Mesenchymal stem cell (in vitro differentiated cells and primary cell): ENCODE data around the gene CARD18.

Experiments
- DNase-seq: peaks from one replicate; pipeline ENCODE4 v3.0.0-alpha.2; 2013
- H2AFZ ChIP-seq: one replicate; pipeline ENCODE4 v1.6.1; 2013; ENCODE audit warnings: low read depth, mild to moderate bottlenecking, control low read depth, inconsistent platforms, low read length, moderate library complexity
- H2AK5ac ChIP-seq: 2 replicates; pipeline ENCODE4 v1.6.1; 2013; ENCODE audit warnings: low read length, moderate library complexity, mild to moderate bottlenecking, inconsistent platforms; ENCODE audit not compliant: severe bottlenecking
- H2BK120ac ChIP-seq: one replicate; pipeline ENCODE4 v1.6.1; 2013; ENCODE audit warnings: low read depth, mild to moderate bottlenecking, inconsistent platforms, low read length, moderate library complexity
- H2BK12ac ChIP-seq, 2 experiments: one replicate each; pipeline ENCODE4 v1.6.1; 2013; ENCODE audit warnings: inconsistent platforms in 2 of 2, low read length in 2 of 2, mild to moderate bottlenecking in 2 of 2, moderate library complexity in 2 of 2, control low read depth in 1 of 2
- H2BK15ac ChIP-seq: one replicate; pipeline ENCODE4 v1.6.1; 2013; ENCODE audit warnings: mild to moderate bottlenecking, low read depth, inconsistent platforms; ENCODE audit not compliant: poor library complexity, severe bottlenecking
- H2BK5ac ChIP-seq: 2 replicates; pipeline ENCODE4 v1.6.1; 2013; ENCODE audit warnings: low read depth, mild to moderate bottlenecking, low read length, control low read depth, inconsistent platforms; ENCODE audit not compliant: poor library complexity, severe bottlenecking
- H3K14ac ChIP-seq, 2 experiments: one replicate each; pipeline ENCODE4 v1.6.1; 2013; ENCODE audit warnings: inconsistent platforms in 2 of 2, low read length in 2 of 2, control low read depth in 1 of 2, mild to moderate bottlenecking in 1 of 2, moderate library complexity in 1 of 2
- H3K18ac ChIP-seq, 2 experiments: one replicate each; pipeline ENCODE4 v1.6.1; 2013; ENCODE audit warnings: inconsistent platforms in 2 of 2, low read length in 2 of 2, control low read depth in 1 of 2, low read depth in 1 of 2, mild to moderate bottlenecking in 1 of 2
- H3K23ac ChIP-seq, 2 experiments: one replicate each; pipeline ENCODE4 v1.6.1; 2013; ENCODE audit warnings: inconsistent platforms in 2 of 2, low read length in 2 of 2, mild to moderate bottlenecking in 2 of 2, moderate library complexity in 2 of 2, control low read depth in 1 of 2
- H3K27ac ChIP-seq: 2 replicates; pipeline ENCODE4 v1.5.1; 2013; ENCODE audit warnings: mild to moderate bottlenecking, moderate library complexity, low read length, control low read depth, inconsistent platforms; ENCODE audit not compliant: poor library complexity, severe bottlenecking
- H3K27me3 ChIP-seq, 2 experiments: 2 replicates each; pipeline versions ENCODE4 v1.6.1 to v1.7.0; 2013; ENCODE audit warnings: low read length in 2 of 2, mild to moderate bottlenecking in 2 of 2, moderate library complexity in 2 of 2, control low read depth in 1 of 2, inconsistent platforms in 1 of 2; ENCODE audit not compliant: control insufficient read depth in 1 of 2, insufficient read depth in 1 of 2
- H3K36me3 ChIP-seq, 2 experiments: 2 replicates each; pipeline versions ENCODE4 v1.6.1 to v1.7.0; 2013; ENCODE audit warnings: low read length in 2 of 2, control low read depth in 1 of 2, inconsistent platforms in 1 of 2, low read depth in 1 of 2, mild to moderate bottlenecking in 1 of 2; ENCODE audit not compliant: insufficient read depth in 2 of 2, control insufficient read depth in 1 of 2
- H3K4ac ChIP-seq, 2 experiments: one replicate each; pipeline ENCODE4 v1.6.1; 2013; ENCODE audit warnings: inconsistent platforms in 2 of 2, low read length in 2 of 2, mild to moderate bottlenecking in 2 of 2, moderate library complexity in 2 of 2, control low read depth in 1 of 2, low read depth in 1 of 2
- H3K4me1 ChIP-seq: 2 replicates; pipeline ENCODE4 v1.6.1; 2013; ENCODE audit warnings: low read depth, low read length, control low read depth; ENCODE audit not compliant: control insufficient read depth, insufficient read depth
- H3K4me2 ChIP-seq: 2 replicates; pipeline ENCODE4 v1.6.1; 2013; ENCODE audit warnings: low read length, mild to moderate bottlenecking, inconsistent platforms; ENCODE audit not compliant: poor library complexity, severe bottlenecking
- H3K4me3 ChIP-seq, 2 experiments: 2 replicates each; pipeline versions ENCODE4 v1.5.1 to v1.7.0; 2013; ENCODE audit warnings: low read length in 2 of 2, mild to moderate bottlenecking in 2 of 2, control low read depth in 1 of 2, low read depth in 1 of 2; ENCODE audit not compliant: insufficient read depth in 1 of 2
- H3K79me1 ChIP-seq: replicated peaks from 2 replicates; pipeline ENCODE4 v1.6.1; 2013; ENCODE audit warnings: mild to moderate bottlenecking, control low read depth, low read length, inconsistent platforms; ENCODE audit not compliant: poor library complexity, severe bottlenecking
- H3K9ac ChIP-seq: 2 replicates; pipeline ENCODE4 v1.7.0; 2013; ENCODE audit warnings: mild to moderate bottlenecking, low read length, moderate library complexity
- H3K9me3 ChIP-seq: 2 replicates; pipeline ENCODE4 v1.7.0; 2013; ENCODE audit warnings: mild to moderate bottlenecking, low read length; ENCODE audit not compliant: control insufficient read depth
- H4K8ac ChIP-seq: one replicate; pipeline ENCODE4 v1.6.1; 2013; ENCODE audit warnings: inconsistent platforms, mild to moderate bottlenecking, low read length, moderate library complexity
- H4K91ac ChIP-seq: one replicate; pipeline ENCODE4 v1.6.1; 2013; ENCODE audit warnings: mild to moderate bottlenecking, low read length, inconsistent platforms
- WGBS: methylation state at CpG from one replicate; pipeline ENCODE4 v1.1.7; 2013; ENCODE audit warnings: mixed read lengths; 5-methylcytosine and 5-hydroxymethylcytosine counted together

The CARD18 gene

GRCh38 chr11:105110688-105111030, 28.9 kb downstream of the CARD18 start:
- no peak overlapping the region for H3K14ac ChIP-seq
- no peak overlapping the region for H2AK5ac ChIP-seq
- H3K79me1 ChIP-seq: no peaks in the 10 kb centered on the region
- H2BK12ac ChIP-seq: no peak overlapping the region
- 92% methylated on average over 2 of the region's 2 CpGs for WGBS
- no peaks in the 10 kb centered on the region for H3K4me1 ChIP-seq
- no peak overlapping the region for H3K4me3 ChIP-seq
- H3K9ac ChIP-seq: peak overlapping the region; percentile 51
- H2BK5ac ChIP-seq: no peak overlapping the region
- no peak overlapping the region for H3K4me2 ChIP-seq
- H3K18ac ChIP-seq: no peak overlapping the region
- no peak overlapping the region for H2BK15ac ChIP-seq
- no peak overlapping the region for H2AFZ ChIP-seq
- H3K23ac ChIP-seq: no peak overlapping the region
- no peaks in the 10 kb centered on the region for H3K36me3 ChIP-seq
- H3K27ac ChIP-seq: no peak overlapping the region
- DNase-seq: no peak
- no peak overlapping the region for H4K8ac ChIP-seq
- H3K4ac ChIP-seq: no peak overlapping the region
- no peak overlapping the region for H2BK120ac ChIP-seq
- H3K9me3 ChIP-seq: no peaks in the 10 kb centered on the region
- no peak overlapping the region for H4K91ac ChIP-seq
- H3K27me3 ChIP-seq: no peaks in the 10 kb centered on the region

GRCh38 chr11:105109855-105110687, 29.5 kb downstream of the CARD18 start:
- Histone ChIP-seq H4K91ac (no peak overlapping the region), H3K4me1 (no peaks in the 10 kb centered on the region), H3K4me3 (peak overlapping the region in 1 of 2 experiments; percentile 6), H3K9ac (peak overlapping the region; percentile 51), H2BK5ac (no peak overlapping the region), H3K23ac (no peak overlapping the region), H2BK120ac (no peak overlapping the region), H3K18ac (peak overlapping the region in 1 of 2 experiments; percentile 43), H4K8ac (no peak overlapping the region), H3K27me3 (no peaks in the 10 kb centered on the region), H3K4ac (no peak overlapping the region), H3K79me1 (no peaks in the 10 kb centered on the region), H2AFZ (no peak overlapping the region), H3K14ac (no peak overlapping the region), H3K4me2 (no peak overlapping the region), H3K9me3 (no peaks in the 10 kb centered on the region), H2BK12ac (no peak overlapping the region), H3K27ac (no peak overlapping the region), H2BK15ac (no peak overlapping the region), H3K36me3 (no peaks in the 10 kb centered on the region), H2AK5ac (no peak overlapping the region)
- DNase-seq: peak; percentile 54
- 54% methylated on average over 7 of the region's 8 CpGs for WGBS

- Histone ChIP-seq H2BK15ac (no peak overlapping the region), H2BK120ac (no peak overlapping the region), H2BK12ac (no peak overlapping the region), H3K9me3 (no peaks in the 10 kb centered on the region), H3K18ac (no peak overlapping the region), H3K36me3 (no peaks in the 10 kb centered on the region), H3K4me2 (no peak overlapping the region), H4K91ac (no peak overlapping the region), H2BK5ac (no peak overlapping the region), H2AK5ac (no peak overlapping the region), H4K8ac (no peak overlapping the region), H3K23ac (no peak overlapping the region), H3K27me3 (no peaks in the 10 kb centered on the region), H3K79me1 (no peaks in the 10 kb centered on the region), H3K14ac (no peak overlapping the region), H3K9ac (no peak overlapping the region), H3K4ac (no peak overlapping the region), H2AFZ (no peak overlapping the region), H3K27ac (no peak overlapping the region), H3K4me3 (no peak overlapping the region), H3K4me1 (no peaks in the 10 kb centered on the region)
- no CpG with 5 or more reads among the region's 1 CpG for WGBS
- DNase-seq: no peak
Measured at GRCh38 chr11:105109321-105109720, 30.2 kb downstream of the CARD18 start.

GRCh38 chr11:105108247-105108646, 31.3 kb downstream of the CARD18 start:
- Histone ChIP-seq H3K4me2 (no peak overlapping the region), H2AFZ (no peak overlapping the region), H2BK15ac (no peak overlapping the region), H3K18ac (no peak overlapping the region), H2BK12ac (no peak overlapping the region), H2AK5ac (no peak overlapping the region), H3K4ac (no peak overlapping the region), H3K14ac (no peak overlapping the region), H3K4me1 (no peaks in the 10 kb centered on the region), H3K23ac (no peak overlapping the region), H4K91ac (no peak overlapping the region), H3K36me3 (no peaks in the 10 kb centered on the region), H2BK5ac (no peak overlapping the region), H3K9me3 (no peaks in the 10 kb centered on the region), H3K27ac (no peak overlapping the region), H4K8ac (no peak overlapping the region), H3K4me3 (no peak overlapping the region), H2BK120ac (no peak overlapping the region), H3K9ac (no peak overlapping the region), H3K27me3 (no peaks in the 10 kb centered on the region), H3K79me1 (no peaks in the 10 kb centered on the region)
- 93% methylated on average over 1 of the region's 1 CpG for WGBS
- DNase-seq: no peak
